ENCODE measurements around the gene RBM14. TPM values are rescaled to one million over a fixed set of nuclear protein-coding genes. Genes with fewer than 3 reads are reported as not detected.

Gene RBM14
- total RNA-seq, 1 donor from 2014 or later: 43.9 TPM

- TF ChIP-seq CTCF (IDR thresholded peaks at IDR 0.05): no peak
- no peak overlapping the region for H3K27ac Mint-ChIP-seq (ENCODE audit: unreplicated experiment)
These were observed 6.5 kb upstream of the RBM14 start for GRCh38 chr11:66609721-66610617.

GRCh38 chr11:66612458-66612857 is 4.0 kb upstream of the RBM14 start:
- peaks cover 12% of the 10 kb centered on the region for H3K4me1 Mint-ChIP-seq (ENCODE audit: low read depth)
- H3K4me3 Mint-ChIP-seq (ENCODE audit: unreplicated experiment): no peak overlapping the region
- peaks cover 2% of the 10 kb centered on the region for H3K9me3 Mint-ChIP-seq (ENCODE audit: low read depth)
- no peak for DNase-seq (ENCODE audit: low spot score)
- no peak for TF ChIP-seq CTCF (IDR thresholded peaks at IDR 0.05)
- no peaks in the 10 kb centered on the region for H3K27me3 Mint-ChIP-seq (ENCODE audit: low read depth)
- H3K27ac Mint-ChIP-seq (ENCODE audit: unreplicated experiment): no peak overlapping the region
- H3K36me3 Mint-ChIP-seq (ENCODE audit: low read depth): peaks cover 3% of the 10 kb centered on the region

More at GRCh38 chr11:66609721-66610617, 6.5 kb upstream of the RBM14 start:
- Mint-ChIP-seq H3K27me3 (ENCODE audit: low read depth) (no peaks in the 10 kb centered on the region), H3K9me3 (ENCODE audit: low read depth) (peaks cover 2% of the 10 kb centered on the region), H3K4me1 (ENCODE audit: low read depth) (peaks cover 15% of the 10 kb centered on the region), H3K4me3 (ENCODE audit: unreplicated experiment) (no peak overlapping the region), H3K36me3 (ENCODE audit: low read depth) (peaks cover 9% of the 10 kb centered on the region)
- no peak for DNase-seq (ENCODE audit: low spot score)

- no peak overlapping the region for H3K4me3 Mint-ChIP-seq (ENCODE audit: unreplicated experiment)
- H3K9me3 Mint-ChIP-seq (ENCODE audit: low read depth): peaks cover 2% of the 10 kb centered on the region
- no peak overlapping the region for H3K27ac Mint-ChIP-seq (ENCODE audit: unreplicated experiment)
- no peak for TF ChIP-seq CTCF (IDR thresholded peaks at IDR 0.05)
- H3K36me3 Mint-ChIP-seq (ENCODE audit: low read depth): peaks cover 5% of the 10 kb centered on the region
- peaks cover 19% of the 10 kb centered on the region for H3K4me1 Mint-ChIP-seq (ENCODE audit: low read depth)
- no peak for DNase-seq (ENCODE audit: low spot score)
- H3K27me3 Mint-ChIP-seq (ENCODE audit: low read depth): no peaks in the 10 kb centered on the region
These were observed 2.4 kb upstream of the RBM14 start for GRCh38 chr11:66614073-66614472.

GRCh38 chr11:66617155-66617834 is 865 bp downstream of the RBM14 start:
- Mint-ChIP-seq H3K9me3 (ENCODE audit: low read depth) (no peaks in the 10 kb centered on the region), H3K27ac (ENCODE audit: unreplicated experiment) (peak overlapping the region; percentile 100), H3K4me1 (ENCODE audit: low read depth) (peaks cover 42% of the 10 kb centered on the region), H3K36me3 (ENCODE audit: low read depth) (peaks cover 4% of the 10 kb centered on the region), H3K4me3 (ENCODE audit: unreplicated experiment) (peak overlapping the region; percentile 96), H3K27me3 (ENCODE audit: low read depth) (no peaks in the 10 kb centered on the region)
- peak; percentile 93 for DNase-seq (ENCODE audit: low spot score)
- no peak for TF ChIP-seq CTCF (IDR thresholded peaks at IDR 0.05)

- no peak for TF ChIP-seq CTCF (IDR thresholded peaks at IDR 0.05)
- DNase-seq (ENCODE audit: low spot score): no peak
- Mint-ChIP-seq H3K27me3 (ENCODE audit: low read depth) (no peaks in the 10 kb centered on the region), H3K36me3 (ENCODE audit: low read depth) (peaks cover 11% of the 10 kb centered on the region), H3K4me3 (ENCODE audit: unreplicated experiment) (peak overlapping the region; percentile 96), H3K9me3 (ENCODE audit: low read depth) (no peaks in the 10 kb centered on the region), H3K4me1 (ENCODE audit: low read depth) (peaks cover 60% of the 10 kb centered on the region), H3K27ac (ENCODE audit: unreplicated experiment) (peak overlapping the region; percentile 100)
These were observed 2.7 kb downstream of the RBM14 start for GRCh38 chr11:66619080-66619554.

Data from chondrocyte (in vitro differentiated cells).